Activated CD8-positive, alpha-beta T cell treated with anti-CD3 and anti-CD28 coated beads for 36 hours (primary cell): ENCODE data around the gene NLRP8. TPM values are rescaled to one million over a fixed set of nuclear protein-coding genes. Genes with fewer than 3 reads are reported as not detected.

ENCODE experiments used
- ATAC-seq: fragments of 200-7000 bp; cut with Tn5 transposase; one replicate; pipeline ENCODE4 v1.10.0; 2021; ENCODE audit warnings: mild to moderate bottlenecking, moderate library complexity
- CTCF ChIA-PET: fragments of 350-600 bp; sonication (Branson Sonifier 250); formaldehyde crosslinking; loops from one replicate; lab custom pipeline; 2021; ENCODE audit warnings: antibody characterized with exemption; lab: Charles Lee
- POLR2A ChIA-PET: fragments of 350-600 bp; sonication (Branson Sonifier 250); formaldehyde crosslinking; loops from one replicate; lab custom pipeline; 2021; ENCODE audit warnings: antibody characterized with exemption; lab: Charles Lee
- DNase-seq: peaks from one replicate; pipeline ENCODE4 v3.0.0-alpha.2; 2020
- H3K27ac Mint-ChIP-seq: one replicate; pipeline ENCODE4 v1.8.0; 2021; ENCODE audit warnings: mild to moderate bottlenecking, mixed read lengths
- H3K27me3 Mint-ChIP-seq: one replicate; pipeline ENCODE4 v1.8.0; 2021; ENCODE audit warnings: mixed read lengths
- H3K36me3 Mint-ChIP-seq: one replicate; pipeline ENCODE4 v1.8.0; 2021; ENCODE audit warnings: low read depth, mixed read lengths
- H3K4me1 Mint-ChIP-seq: one replicate; pipeline ENCODE4 v1.8.0; 2021; ENCODE audit warnings: low read depth, mixed read lengths
- H3K4me3 Mint-ChIP-seq: one replicate; pipeline ENCODE4 v1.8.0; 2021; ENCODE audit warnings: mild to moderate bottlenecking, moderate library complexity, mixed read lengths
- H3K9me3 Mint-ChIP-seq: one replicate; pipeline ENCODE4 v1.8.0; 2021; ENCODE audit warnings: mixed read lengths
- CTCF ChIP-seq: fragments of 200-600 bp; IDR thresholded peaks from one replicate; pipeline ENCODE4 v1.8.0; 2022; ENCODE audit warnings: antibody characterized with exemption, mild to moderate bottlenecking
- intact Hi-C: fragments of 100-400 bp; cut with micrococcal nuclease; formaldehyde crosslinking; loops from one replicate; pipeline ENCODE4 v1.10.0; 2022
- total RNA-seq, 2 experiments: library from RNA; stranded (reverse); gene quantifications; one replicate each; pipeline ENCODE4 v1.2.3, GENCODE V29; 2021

Gene NLRP8
- total RNA-seq = not detected

GRCh38 chr19:55947532-55947931 lies at the start of gene NLRP8:
TSS of gene NLRP8 (plus strand) at chr19:55947832.
- Mint-ChIP-seq H3K9me3 (peaks cover 10% of the 10 kb centered on the region), H3K4me1 (no peaks in the 10 kb centered on the region)
- CTCF ChIA-PET = no interaction called here

GRCh38 chr19:55898911-55899310 lies 48.7 kb upstream of the NLRP8 start:
- Mint-ChIP-seq H3K27me3 (no peaks in the 10 kb centered on the region), H3K4me3 (no peak overlapping the region), H3K27ac (no peak overlapping the region), H3K4me1 (no peaks in the 10 kb centered on the region), H3K9me3 (peaks cover 10% of the 10 kb centered on the region), H3K36me3 (no peaks in the 10 kb centered on the region)
- ChIA-PET CTCF (no interaction called here), POLR2A (interaction anchor here (0.6 kb wide), 2 partner anchors 1036 to 1932 kb away, joined by 3 read pairs; no protein-coding TSS in a partner anchor)
- no peak for ATAC-seq
- TF ChIP-seq CTCF = no peak
- intact Hi-C loops = no loop called here
- DNase-seq = no peak

More at GRCh38 chr19:55947532-55947931, at the start of gene NLRP8:
- ATAC-seq = no peak
- H3K4me3 Mint-ChIP-seq = no peak within 1 kb of the TSS
- DNase-seq = no peak
- intact Hi-C loops = no loop called here
- POLR2A ChIA-PET = no interaction called here
- H3K27ac Mint-ChIP-seq = no peak within 1 kb of the TSS
- no peaks in the 10 kb centered on the region for H3K36me3 Mint-ChIP-seq
- no peak for TF ChIP-seq CTCF
- H3K27me3 Mint-ChIP-seq = no peaks in the 10 kb centered on the region

- TF ChIP-seq CTCF = no peak
- no peaks in the 10 kb centered on the region for H3K27me3 Mint-ChIP-seq
- no peaks in the 10 kb centered on the region for H3K4me1 Mint-ChIP-seq
- peaks cover 7% of the 10 kb centered on the region for H3K9me3 Mint-ChIP-seq
- H3K4me3 Mint-ChIP-seq = no peak overlapping the region
- no peak overlapping the region for H3K27ac Mint-ChIP-seq
- ChIA-PET POLR2A (no interaction called here), CTCF (interaction anchor here (0.9 kb wide), 1 partner anchor 15 kb away, joined by 3 read pairs; no protein-coding TSS in a partner anchor)
- intact Hi-C loops = no loop called here
- ATAC-seq = no peak
- no peak for DNase-seq
- H3K36me3 Mint-ChIP-seq = no peaks in the 10 kb centered on the region
These were observed 46.1 kb upstream of the NLRP8 start for GRCh38 chr19:55901369-55902079.

GRCh38 chr19:55902080-55902751 lies 45.4 kb upstream of the NLRP8 start:
- Mint-ChIP-seq H3K4me3 (no peak overlapping the region), H3K27ac (no peak overlapping the region), H3K36me3 (no peaks in the 10 kb centered on the region), H3K27me3 (no peaks in the 10 kb centered on the region), H3K4me1 (no peaks in the 10 kb centered on the region), H3K9me3 (peaks cover 3% of the 10 kb centered on the region)
- intact Hi-C loops = no loop called here
- no peak for TF ChIP-seq CTCF
- ATAC-seq (no peak), DNase-seq (no peak)
- ChIA-PET POLR2A (no interaction called here), CTCF (no interaction called here)

GRCh38 chr19:55907286-55907685 lies 40.3 kb upstream of the NLRP8 start:
- Mint-ChIP-seq H3K27ac (no peak overlapping the region), H3K27me3 (peaks cover 1% of the 10 kb centered on the region), H3K4me3 (no peak overlapping the region), H3K4me1 (no peaks in the 10 kb centered on the region), H3K9me3 (no peaks in the 10 kb centered on the region), H3K36me3 (no peaks in the 10 kb centered on the region)
- TF ChIP-seq CTCF = no peak
- POLR2A ChIA-PET = no interaction called here
- ATAC-seq = no peak
- intact Hi-C loops = no loop called here
- CTCF ChIA-PET = no interaction called here
- no peak for DNase-seq
